GM12878 (cell line): Measurements from ENCODE around the gene CCSER1. TPM values are rescaled to one million over a fixed set of nuclear protein-coding genes. Genes with fewer than 3 reads are reported as not detected.

Experiments
- ATAC-seq: fragments of 200-7000 bp; cut with Tn5 transposase; 3 replicates; pipeline ENCODE4 v1.9.1; 2020; ENCODE audit warnings: mild to moderate bottlenecking, moderate library complexity
- BruUV-seq: library from RNA; stranded (reverse); fragments of 400-500 nt; replicated peaks from 2 replicates; lab custom pipeline; 2021; lab: Mats Ljungman, UMichigan
- CTCF ChIA-PET: fragments of 300-600 bp; sonication (Branson Sonifier 250); formaldehyde crosslinking; extraction: SDS; loops from one replicate; lab custom pipeline; 2021; ENCODE audit warnings: inconsistent platforms; lab: Yijun Ruan, JAX
- POLR2A ChIA-PET: fragments of 350-600 bp; formaldehyde crosslinking; extraction: SDS; loops from one replicate; lab custom pipeline; 2021; ENCODE audit warnings: inconsistent platforms; lab: Charles Lee
- RAD21 ChIA-PET: fragments of 300-600 bp; sonication (Branson Sonifier 250); formaldehyde crosslinking; loops from one replicate; lab custom pipeline; 2023; ENCODE audit warnings: antibody characterized with exemption; ENCODE audit not compliant: unreplicated experiment; lab: Charles Lee
- SMC1A ChIA-PET: fragments of 300-600 bp; sonication (Branson Sonifier 250); formaldehyde crosslinking; loops from one replicate; lab custom pipeline; 2023; ENCODE audit not compliant: unreplicated experiment, uncharacterized antibody; lab: Charles Lee
- DNase-seq: peaks from one replicate; pipeline ENCODE4 v3.0.0-alpha.2; 2011; ENCODE audit warnings: low read depth, low spot score
- FAIRE-seq: peaks from 3 replicates; lab custom pipeline; 2011; peaks lifted over from hg19 to GRCh38; lab: Jason Lieb, UNC
- H2AFZ ChIP-seq: 2 replicates; pipeline ENCODE4 v1.6.0; 2011; ENCODE audit warnings: low read depth, low read length, control low read depth; ENCODE audit not compliant: control insufficient read depth
- H3K27ac ChIP-seq: 2 replicates; pipeline ENCODE4 v1.5.1; 2011; ENCODE audit warnings: control low read depth; ENCODE audit not compliant: control insufficient read depth, insufficient read depth
- H3K27me3 ChIP-seq, 2 experiments: replicated peaks in 1 of 2; 2 replicates each; pipeline versions ENCODE4 v1.6.0 to v1.6.1; 2011; ENCODE audit warnings: low read length in 1 of 2; ENCODE audit not compliant: control insufficient read depth in 2 of 2, insufficient read depth in 2 of 2
- H3K36me3 ChIP-seq, 2 experiments: 2 replicates each; pipeline ENCODE4 v1.5.1; 2011; ENCODE audit warnings: low read length in 1 of 2; ENCODE audit not compliant: control insufficient read depth in 2 of 2, insufficient read depth in 2 of 2
- H3K4me1 ChIP-seq: 2 replicates; pipeline ENCODE4 v1.6.1; 2011; ENCODE audit warnings: mild to moderate bottlenecking, low read length, moderate library complexity, mixed read lengths; ENCODE audit not compliant: control insufficient read depth, insufficient read depth
- H3K4me2 ChIP-seq: 2 replicates; pipeline ENCODE4 v1.6.0; 2011; ENCODE audit warnings: control low read depth; ENCODE audit not compliant: control insufficient read depth, insufficient read depth
- H3K4me3 ChIP-seq: fragments of 200-600 bp; sonication (generic); 2 replicates; pipeline ENCODE4 v1.5.1; 2016
- H3K79me2 ChIP-seq: 2 replicates; pipeline ENCODE4 v1.6.0; 2011; ENCODE audit warnings: low read length; ENCODE audit not compliant: control insufficient read depth, insufficient read depth
- H3K9ac ChIP-seq: 2 replicates; pipeline ENCODE4 v1.8.0; 2011; ENCODE audit warnings: low read length, control low read depth, mixed read lengths; ENCODE audit not compliant: control insufficient read depth, insufficient read depth
- H3K9me3 ChIP-seq: replicated peaks from 3 replicates; pipeline ENCODE4 v1.5.1; 2011; ENCODE audit warnings: mild to moderate bottlenecking, low read length; ENCODE audit not compliant: control insufficient read depth, insufficient read depth
- H4K20me1 ChIP-seq: 2 replicates; pipeline ENCODE4 v1.6.0; 2011; ENCODE audit not compliant: control insufficient read depth, insufficient read depth
- CBX5 ChIP-seq: sonication (generic); IDR thresholded peaks from 2 replicates; pipeline ENCODE4 v1.6.1; 2016; ENCODE audit warnings: low read depth, moderate library complexity, mild to moderate bottlenecking, inconsistent platforms
- CEBPB ChIP-seq, 2 experiments: fragments of 150-350 bp in 1 of 2; IDR thresholded peaks; 2 replicates each; pipeline ENCODE4 v1.6.1; 2012 to 2014; ENCODE audit warnings: low read depth in 2 of 2, low read length in 2 of 2, borderline replicate concordance in 1 of 2, inconsistent platforms in 1 of 2
- CHD1 ChIP-seq: IDR thresholded peaks from 2 replicates; pipeline ENCODE4 v1.6.1; 2012; ENCODE audit warnings: low read depth, low read length, improper control_type of control experiment
- GABPA ChIP-seq: IDR thresholded peaks from 2 replicates; pipeline ENCODE4 v1.6.1; 2014; ENCODE audit warnings: antibody characterized with exemption, low read depth, mild to moderate bottlenecking, inconsistent platforms
- NR2C2 ChIP-seq: IDR thresholded peaks from 2 replicates; pipeline ENCODE4 v1.6.1; 2011; ENCODE audit warnings: borderline replicate concordance, low read depth; ENCODE audit not compliant: control insufficient read depth, insufficient read length
- PBX3 ChIP-seq: IDR thresholded peaks from 2 replicates; pipeline ENCODE4 v1.6.1; 2011; ENCODE audit warnings: mild to moderate bottlenecking, low read depth, low read length, moderate library complexity; ENCODE audit not compliant: insufficient replicate concordance
- SMC3 ChIP-seq: IDR thresholded peaks from 2 replicates; pipeline ENCODE4 v1.6.1; 2011; ENCODE audit warnings: low read length, improper control_type of control experiment, borderline replicate concordance
- SUPT20H ChIP-seq: IDR thresholded peaks from 2 replicates; pipeline ENCODE4 v1.6.1; 2011; ENCODE audit warnings: low read depth, mild to moderate bottlenecking, low read length, moderate library complexity, borderline replicate concordance; ENCODE audit not compliant: control insufficient read depth
- ZBTB11 ChIP-seq: fragments of 450-650 bp; formaldehyde crosslinking; IDR thresholded peaks from 2 replicates; pipeline ENCODE4 v1.5.0; 2022; ENCODE audit warnings: mild to moderate bottlenecking, missing genetic modification characterization
- ZBTB4 ChIP-seq: fragments of 450-650 bp; formaldehyde crosslinking; IDR thresholded peaks from 2 replicates; pipeline ENCODE4 v1.4.0; 2022; ENCODE audit warnings: mild to moderate bottlenecking, moderate library complexity
- WGBS: methylation state at CpG from one replicate; pipeline ENCODE4 v1.1.6; 2016; ENCODE audit warnings: low lambda C conversion rate; ENCODE audit not compliant: insufficient replicate concordance, insufficient coverage; ENCODE audit errors: missing lambda C conversion rate; 5-methylcytosine and 5-hydroxymethylcytosine counted together
- in situ Hi-C: fragments of 300-500 bp; cut with MboI; formaldehyde crosslinking; loops from 9 replicates; pipeline ENCODE4 v1.14.3; 2018; ENCODE audit warnings: mixed read lengths
- intact Hi-C: fragments of 100-400 bp; cut with micrococcal nuclease; formaldehyde crosslinking; loops from one replicate; pipeline ENCODE4 v1.14.2; 2022; ENCODE audit not compliant: unreplicated experiment
- polyA plus RNA-seq, 11 experiments: library from polyadenylated mRNA; depleted of rRNA in 4 of 11; unstranded in 6 of 11; stranded (reverse) in 5 of 11; fragments of >200 nt; fragmentation: Nextera tagmentation in 4 of 11; fragmentation: Illumina TruSeq in 1 of 11; extraction: Ambion mirVana in 4 of 11; extraction: Trizol in 1 of 11; gene quantifications; 1 replicate in 1 of 11; 2 replicates in 10 of 11; pipeline versions ENCODE4 v1.2.1 to v1.2.3, GENCODE V29; 2011 to 2016; ENCODE audit warnings: inconsistent platforms in 2 of 11, missing spikeins in 2 of 11, low read depth in 1 of 11
- total RNA-seq, 4 experiments: library from RNA; depleted of rRNA in 3 of 4; stranded (reverse); fragments of >200 nt in 3 of 4; fragmentation: Illumina TruSeq in 1 of 4; extraction: Trizol in 1 of 4; gene quantifications; 2 replicates each; pipeline versions ENCODE4 v1.2.1 to v1.2.3, GENCODE V29; 2013 to 2021
- TF ChIP-seq, protein P1 (sequence below): IDR thresholded peaks from 2 replicates; pipeline ENCODE4 v1.6.1; 2011; ENCODE audit warnings: borderline replicate concordance, low read depth, mild to moderate bottlenecking, moderate library complexity, low read length; ENCODE audit not compliant: insufficient read depth, poor library complexity, severe bottlenecking

The CCSER1 gene
- total and polyA plus RNA-seq, 10 of the 15 experiments (the other 5 are each of a cell fraction or from before 2014, with no cell fraction given), result 0.22 to 2.7 (median 1.0) TPM

- ChIA-PET RAD21 (no interaction called here), SMC1A (no interaction called here), POLR2A (no interaction called here), CTCF (no interaction called here)
- DNase-seq (no peak), FAIRE-seq (no peak), ATAC-seq (no peak)
- intact Hi-C loops (no loop called here), in situ Hi-C loops (no loop called here)
- no peak overlapping the region for H2AFZ ChIP-seq
- H4K20me1 ChIP-seq, result no peaks in the 10 kb centered on the region
- no peak overlapping the region for H3K9ac ChIP-seq
- no peak overlapping the region for H3K4me2 ChIP-seq
- no peaks in the 10 kb centered on the region for H3K36me3 ChIP-seq
- H3K9me3 ChIP-seq, result no peaks in the 10 kb centered on the region
- H3K27me3 ChIP-seq, result no peaks in the 10 kb centered on the region
- H3K79me2 ChIP-seq, result no peaks in the 10 kb centered on the region
- H3K4me1 ChIP-seq, result no peaks in the 10 kb centered on the region
- no TSS peak for BruUV-seq
- H3K4me3 ChIP-seq, result no peak overlapping the region
- WGBS, result 21% methylated on average over 3 of the region's 3 CpGs
- no peak overlapping the region for H3K27ac ChIP-seq
- TF ChIP-seq ZBTB4 (CRISPR knock-in tag) (no peak), SUPT20H (no peak), ZBTB11 (no peak), PBX3 (no peak), NR2C2 (no peak), SMC3 (no peak), CBX5 (no peak), CEBPB (IDR thresholded peaks at IDR 0.05; ENCODE audit: borderline replicate concordance in 1 of 2, low read depth in 2 of 2, low read length in 2 of 2) (no peak), GABPA (no peak), CHD1 (no peak)
- TF ChIP-seq, protein P1, sequence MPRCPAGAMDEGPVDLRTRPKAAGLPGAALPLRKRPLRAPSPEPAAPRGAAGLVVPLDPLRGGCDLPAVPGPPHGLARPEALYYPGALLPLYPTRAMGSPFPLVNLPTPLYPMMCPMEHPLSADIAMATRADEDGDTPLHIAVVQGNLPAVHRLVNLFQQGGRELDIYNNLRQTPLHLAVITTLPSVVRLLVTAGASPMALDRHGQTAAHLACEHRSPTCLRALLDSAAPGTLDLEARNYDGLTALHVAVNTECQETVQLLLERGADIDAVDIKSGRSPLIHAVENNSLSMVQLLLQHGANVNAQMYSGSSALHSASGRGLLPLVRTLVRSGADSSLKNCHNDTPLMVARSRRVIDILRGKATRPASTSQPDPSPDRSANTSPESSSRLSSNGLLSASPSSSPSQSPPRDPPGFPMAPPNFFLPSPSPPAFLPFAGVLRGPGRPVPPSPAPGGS, result no peak
These were observed 153.8 kb downstream of the CCSER1 start for GRCh38 chr4:90280954-90281353.
